HG03575 (cell line): ENCODE results near the gene RCOR3.
A peak's percentile ranks its signal among the peaks of the same experiment; 100 is the strongest.
"Not testable (repeated sequence)": the region's sequence is repeated elsewhere in the genome, so short reads cannot be mapped to it uniquely, and the experiment has no call there.

Source experiments
- ATAC-seq: cut with Tn5 transposase; IDR thresholded peaks from one replicate; pipeline ENCODE4 v1.9.1; 2021; ENCODE audit not compliant: unreplicated experiment, insufficient number of reproducible peaks, low FRiP score; ENCODE audit errors: extremely low read depth

RCOR3 gene

DNA sequence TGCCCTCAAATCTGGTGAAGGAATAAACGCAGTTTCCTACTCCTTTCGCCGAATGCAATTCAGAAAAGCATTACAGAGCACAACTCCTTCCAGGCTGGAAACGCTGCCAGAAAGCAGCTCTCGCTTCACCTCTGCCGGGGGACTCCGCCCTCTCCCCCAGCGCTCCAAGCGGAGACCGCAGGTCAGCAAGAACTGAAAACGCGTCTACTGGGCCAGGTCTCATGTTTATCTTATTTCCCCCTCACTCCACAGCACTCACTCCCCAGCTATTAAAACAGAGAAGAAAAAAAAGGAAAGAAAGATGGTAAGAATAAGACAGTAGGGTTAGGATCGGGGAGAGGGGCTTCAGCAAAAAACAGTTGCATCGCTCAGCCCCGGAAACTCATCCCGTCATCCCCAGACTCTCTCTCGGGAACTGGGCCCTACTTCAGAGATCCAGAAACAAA lies 833 bp upstream of the RCOR3 start:
- no peak for ATAC-seq

DNA sequence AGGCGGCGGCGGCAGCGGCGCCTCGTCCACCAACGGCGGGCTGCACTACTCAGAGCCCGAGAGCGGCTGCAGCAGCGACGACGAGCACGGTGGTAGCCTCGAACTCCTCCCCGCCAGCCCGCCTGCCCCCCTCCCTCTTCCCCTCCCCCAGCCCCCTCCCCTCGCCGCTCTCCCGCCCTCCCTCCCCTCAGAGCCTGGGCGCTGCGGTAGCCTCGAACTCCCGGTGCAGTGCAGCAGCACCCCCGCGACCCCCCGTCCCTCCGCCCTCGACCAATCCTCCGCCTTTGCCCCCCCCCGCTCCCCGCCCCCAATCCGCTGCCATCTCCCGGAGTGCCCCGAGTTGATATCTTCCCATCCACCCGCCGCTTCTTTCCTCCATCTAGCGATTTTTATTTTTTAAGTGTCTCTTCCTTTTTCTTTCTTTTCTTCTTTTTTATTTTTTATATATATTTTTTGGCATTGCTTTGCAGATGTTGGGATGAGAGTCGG lies 516 bp downstream of the RCOR3 start:
- no peak for ATAC-seq

GRCh38 chr1:211260141-211261107 lies 1.3 kb downstream of the RCOR3 start:
- no peak for ATAC-seq

- no peak for ATAC-seq
Observed at GRCh38 chr1:211261229-211261628, 2.1 kb downstream of the RCOR3 start.

GRCh38 chr1:211263022-211263421 lies 3.9 kb downstream of the RCOR3 start:
- not testable (repeated sequence) for ATAC-seq

DNA sequence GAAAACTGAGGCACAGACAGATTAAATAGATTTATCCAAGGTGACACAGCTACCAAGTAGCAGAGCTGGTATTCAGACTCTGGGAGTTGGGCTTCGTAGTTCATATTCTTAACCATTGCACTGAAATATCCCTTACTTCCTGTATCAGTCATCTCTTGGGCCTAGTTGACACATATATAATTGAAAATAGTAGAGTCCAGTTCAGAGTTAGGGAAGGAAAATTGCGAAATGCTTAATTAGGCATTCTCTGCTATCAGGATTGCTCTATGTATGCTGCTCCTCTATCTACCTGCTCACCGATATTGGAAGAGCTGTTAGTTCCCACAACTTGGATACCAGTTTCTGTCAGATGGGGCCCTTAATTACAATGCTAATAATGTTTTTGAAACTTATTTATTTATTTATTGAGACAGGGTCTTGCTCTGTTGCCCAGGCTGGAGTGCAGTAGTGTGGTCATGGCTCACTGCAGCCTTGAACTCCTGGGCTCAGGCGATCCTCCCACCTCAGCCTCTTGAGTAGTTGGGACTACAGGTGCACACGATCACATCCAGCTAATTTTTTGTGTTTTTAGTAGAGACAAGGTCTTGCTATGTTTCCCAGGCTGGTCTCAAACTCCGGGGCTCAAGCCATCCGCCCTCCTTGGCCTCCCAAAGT lies 8.2 kb downstream of the RCOR3 start:
- ATAC-seq, result no peak

GRCh38 chr1:211279340-211279739 lies 20.2 kb downstream of the RCOR3 start:
- ATAC-seq, result no peak

GRCh38 chr1:211280910-211281309 lies 21.7 kb downstream of the RCOR3 start:
- ATAC-seq, result no peak

DNA sequence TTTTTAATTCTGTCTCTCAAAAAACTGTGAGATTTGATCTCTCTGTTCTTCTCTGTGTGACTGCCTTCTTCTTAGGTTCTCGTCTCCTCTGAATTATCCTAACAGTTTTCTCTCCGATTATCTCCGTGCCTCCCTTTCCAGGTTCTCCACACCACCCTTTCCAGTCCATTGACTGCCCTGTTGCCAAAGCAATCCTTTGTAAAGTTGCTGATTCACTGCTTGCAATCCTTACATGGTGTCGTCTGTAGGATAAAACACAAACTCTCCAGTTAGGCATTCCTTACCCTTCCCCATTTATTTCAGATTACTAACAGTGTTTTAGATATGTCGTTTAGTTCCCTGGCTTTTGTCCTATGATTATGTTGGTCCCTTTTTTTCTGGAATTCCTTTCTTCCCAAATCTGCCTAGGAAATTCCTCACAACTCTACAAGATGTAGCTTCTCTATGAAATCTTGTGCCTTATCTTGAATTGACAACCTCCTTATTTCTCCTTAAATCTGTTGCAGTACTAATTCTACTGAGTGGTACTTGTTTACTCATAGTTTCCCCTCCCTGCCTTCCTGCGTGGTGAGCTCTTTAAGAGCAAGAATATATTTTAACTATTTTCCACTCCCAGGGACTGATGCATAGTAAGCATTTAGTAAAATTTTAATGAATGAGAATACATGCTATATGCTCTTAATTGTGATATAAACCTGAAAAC lies 22.3 kb downstream of the RCOR3 start:
- no peak for ATAC-seq

GRCh38 chr1:211282023-211282373 lies 22.8 kb downstream of the RCOR3 start:
- ATAC-seq, result no peak

DNA sequence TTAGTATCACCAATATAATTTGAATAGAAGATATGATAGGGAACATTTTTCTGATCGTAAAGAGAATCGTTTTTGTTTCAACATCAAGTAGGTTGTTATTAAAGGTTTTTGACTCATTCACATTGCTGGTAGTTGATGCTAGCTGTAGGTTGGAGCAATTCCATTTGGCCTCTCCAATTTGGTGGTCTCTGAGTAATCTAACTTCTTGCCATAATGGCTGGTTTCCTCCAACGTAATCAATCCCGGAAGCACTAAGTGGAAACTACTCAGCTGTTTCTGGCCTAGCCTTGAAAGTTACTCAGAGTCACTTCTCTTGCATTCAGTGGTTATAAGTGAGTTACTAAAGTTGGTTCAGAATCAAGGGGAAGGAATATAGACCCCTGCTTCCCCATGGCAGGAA lies 26.0 kb downstream of the RCOR3 start:
- no peak for ATAC-seq

- no peak for ATAC-seq
Observed at GRCh38 chr1:211287218-211287617, 28.1 kb downstream of the RCOR3 start.

GRCh38 chr1:211292411-211292810 lies 33.2 kb downstream of the RCOR3 start:
- no peak for ATAC-seq

DNA sequence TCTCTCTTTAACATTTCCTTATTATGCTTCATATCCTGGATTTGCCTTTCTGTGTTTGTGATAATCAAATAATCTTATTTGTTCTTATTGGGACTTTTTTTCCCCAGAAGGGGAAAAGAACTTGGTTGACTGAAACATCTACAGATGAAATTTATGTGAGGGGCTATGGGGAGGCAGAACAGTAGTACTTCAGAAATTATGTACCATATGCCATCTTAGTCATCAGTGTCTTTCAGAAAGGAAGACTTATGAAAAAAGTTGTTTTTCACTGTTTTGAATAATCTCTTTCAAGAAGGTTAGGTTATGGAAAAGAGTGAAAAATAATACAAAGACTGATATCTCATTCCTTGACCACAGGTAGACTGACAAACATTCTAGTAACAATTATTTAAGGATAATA lies 37.2 kb downstream of the RCOR3 start:
- ATAC-seq, result no peak

DNA sequence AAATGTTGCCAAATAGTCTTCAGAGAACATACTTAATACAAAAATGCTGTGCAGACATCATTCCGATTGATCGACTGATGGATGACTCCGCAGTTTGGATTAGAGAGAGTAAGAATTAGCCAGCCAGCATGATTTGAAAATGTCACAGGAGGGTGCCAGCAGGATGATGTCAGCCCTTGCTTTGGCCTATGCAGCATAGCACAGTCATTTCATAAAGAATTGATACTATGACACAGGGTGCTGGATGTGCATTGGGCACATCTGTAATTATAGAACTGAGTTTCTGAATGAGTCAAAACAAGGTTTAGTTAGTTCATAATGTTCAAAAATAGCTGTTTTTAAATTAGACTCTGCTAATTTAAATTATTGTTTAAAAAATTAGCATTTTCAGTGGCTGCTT lies 45.9 kb downstream of the RCOR3 start:
- peak; percentile 91 for ATAC-seq

GRCh38 chr1:211309617-211310016 lies 50.5 kb downstream of the RCOR3 start:
- no peak for ATAC-seq

DNA sequence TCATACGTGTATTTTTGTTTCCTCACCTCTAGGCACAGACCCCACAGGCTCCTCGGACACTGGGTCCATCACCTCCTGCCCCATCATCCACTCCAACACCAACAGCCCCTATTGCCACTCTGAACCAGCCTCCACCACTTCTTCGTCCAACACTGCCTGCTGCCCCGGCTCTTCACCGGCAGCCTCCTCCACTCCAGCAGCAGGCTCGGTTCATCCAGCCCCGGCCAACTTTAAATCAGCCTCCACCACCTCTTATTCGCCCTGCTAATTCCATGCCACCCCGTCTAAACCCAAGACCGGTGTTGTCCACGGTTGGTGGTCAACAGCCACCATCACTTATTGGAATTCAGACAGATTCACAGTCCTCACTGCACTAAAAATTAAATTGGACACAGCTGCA lies 54.2 kb downstream of the RCOR3 start:
- no peak for ATAC-seq

- ATAC-seq, result no peak
Observed at GRCh38 chr1:211318576-211319280, 59.6 kb downstream of the RCOR3 start.

GRCh38 chr1:211319892-211320291 lies 60.7 kb downstream of the RCOR3 start:
- no peak for ATAC-seq
